Activated CD8-positive, alpha-beta memory T cell treated with anti-CD3 and anti-CD28 coated beads for 1 hour (primary cell): Measurements from ENCODE around the gene NRIP2.

Experiments used
- DNase-seq, 2 donors: peaks; one replicate each; pipeline ENCODE4 v3.0.0-alpha.2; 2020; ENCODE audit warnings: low read depth in 1 of 2; ENCODE audit errors: extremely low read depth in 1 of 2

Gene NRIP2

DNA sequence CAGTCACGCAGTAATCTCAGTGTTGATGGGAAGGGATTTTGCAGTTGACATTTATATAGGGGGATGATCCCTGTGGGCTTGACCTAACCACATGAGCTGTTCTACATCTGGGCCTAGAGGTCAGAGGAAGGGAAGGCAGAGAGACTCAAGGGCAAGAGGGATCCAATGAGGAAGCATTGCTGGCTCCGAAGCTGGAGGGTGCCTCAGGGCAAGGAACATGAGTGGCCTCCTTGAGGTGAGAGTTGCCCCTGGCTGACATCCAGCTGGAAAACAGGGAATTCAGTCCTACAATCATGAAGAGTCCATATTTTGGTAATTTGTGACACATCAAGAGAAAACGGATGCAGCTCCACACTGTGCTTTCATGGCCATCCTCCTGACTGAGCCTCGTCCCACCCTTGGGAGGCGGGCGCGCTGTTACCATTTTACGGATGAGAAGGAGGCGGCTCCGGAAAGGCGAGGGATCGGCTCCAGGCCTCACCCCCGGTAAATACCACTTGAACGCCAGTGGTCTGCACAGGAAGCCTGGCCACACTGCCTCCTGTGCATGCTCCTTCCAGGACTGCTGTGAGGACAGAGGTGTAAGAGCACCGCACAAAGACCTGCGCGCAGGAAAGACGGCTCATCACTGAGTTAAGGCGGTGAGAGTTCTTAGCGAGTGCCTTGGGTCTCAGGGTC lies 58.6 kb downstream of the NRIP2 start:
- DNase-seq, result no peak

DNA sequence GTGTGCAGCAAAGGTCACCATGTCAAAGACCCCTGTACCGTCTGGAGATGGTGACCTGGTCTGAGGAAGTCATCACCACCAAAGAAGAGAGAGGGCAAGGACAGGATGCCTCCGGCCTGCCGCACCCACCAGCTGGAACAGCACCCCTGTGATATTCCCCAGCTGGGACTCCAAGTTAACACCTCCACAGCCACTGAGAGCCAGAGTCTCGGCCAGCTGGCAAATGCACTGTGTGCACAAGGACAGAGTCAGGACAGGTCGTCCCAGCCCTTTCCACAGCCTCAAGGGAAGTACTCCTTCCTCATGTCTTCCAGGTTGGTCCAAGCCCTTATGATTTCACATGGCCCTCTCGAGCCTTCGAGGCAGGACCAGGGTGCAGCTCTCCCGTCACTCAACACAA lies 59.4 kb downstream of the NRIP2 start:
- DNase-seq, result no peak
